H9 (cell line): ENCODE results near the gene ICAM4. TPM values are rescaled to one million over a fixed set of nuclear protein-coding genes. Genes with fewer than 3 reads are reported as not detected.

Source experiments
- DNase-seq: peaks from one replicate; pipeline ENCODE4 v3.0.0-alpha.2; 2017
- H2AFZ ChIP-seq: one replicate; pipeline ENCODE4 v1.6.1; 2013; ENCODE audit warnings: mild to moderate bottlenecking, low read length, control low read depth, moderate library complexity
- H2AK5ac ChIP-seq: 2 replicates; pipeline ENCODE4 v1.6.1; 2013; ENCODE audit warnings: low read length, control low read depth, mixed read lengths; ENCODE audit not compliant: insufficient read length
- H2BK120ac ChIP-seq: one replicate; pipeline ENCODE4 v1.6.1; 2013; ENCODE audit warnings: low read depth, mild to moderate bottlenecking, low read length, control low read depth, inconsistent platforms; ENCODE audit not compliant: poor library complexity, severe bottlenecking
- H2BK12ac ChIP-seq: 2 replicates; pipeline ENCODE4 v1.6.1; 2013; ENCODE audit warnings: low read length, control low read depth, mixed read lengths, low read depth; ENCODE audit not compliant: insufficient read length
- H2BK15ac ChIP-seq: 2 replicates; pipeline ENCODE4 v1.6.1; 2013; ENCODE audit warnings: low read depth, low read length, control low read depth
- H2BK20ac ChIP-seq: one replicate; pipeline ENCODE4 v1.6.1; 2013; ENCODE audit warnings: low read depth, mild to moderate bottlenecking, low read length, control low read depth, inconsistent platforms; ENCODE audit not compliant: poor library complexity, severe bottlenecking
- H2BK5ac ChIP-seq: 2 replicates; pipeline ENCODE4 v1.6.1; 2013; ENCODE audit warnings: low read length, control low read depth, mixed read lengths; ENCODE audit not compliant: insufficient read length
- H3K14ac ChIP-seq: 2 replicates; pipeline ENCODE4 v1.6.1; 2013; ENCODE audit warnings: low read length, control low read depth; ENCODE audit not compliant: insufficient read depth
- H3K18ac ChIP-seq: 2 replicates; pipeline ENCODE4 v1.6.1; 2013; ENCODE audit warnings: low read depth, mild to moderate bottlenecking, mixed read lengths, low read length, control low read depth; ENCODE audit not compliant: insufficient read length
- H3K23ac ChIP-seq: 2 replicates; pipeline ENCODE4 v1.6.1; 2013; ENCODE audit warnings: low read length, control low read depth, mixed read lengths, low read depth; ENCODE audit not compliant: insufficient read length
- H3K23me2 ChIP-seq: 2 replicates; pipeline ENCODE4 v1.6.1; 2013; ENCODE audit warnings: low read depth, mild to moderate bottlenecking, mixed read lengths, low read length, control low read depth; ENCODE audit not compliant: insufficient read length, poor library complexity, severe bottlenecking
- H3K27ac ChIP-seq: 2 replicates; pipeline ENCODE4 v1.5.1; 2013; ENCODE audit warnings: low read length, control low read depth, mixed read lengths, low read depth; ENCODE audit not compliant: insufficient read length
- H3K27me3 ChIP-seq: 2 replicates; pipeline ENCODE4 v1.6.1; 2013; ENCODE audit warnings: low read length, control low read depth, inconsistent platforms; ENCODE audit not compliant: insufficient read depth
- H3K4ac ChIP-seq: 2 replicates; pipeline ENCODE4 v1.6.1; 2013; ENCODE audit warnings: low read depth, mild to moderate bottlenecking, control low read depth, inconsistent platforms, low read length, moderate library complexity
- H3K4me1 ChIP-seq: 2 replicates; pipeline ENCODE4 v1.6.1; 2013; ENCODE audit warnings: low read length, control low read depth, inconsistent platforms; ENCODE audit not compliant: insufficient read depth
- H3K4me2 ChIP-seq: 2 replicates; pipeline ENCODE4 v1.6.1; 2013; ENCODE audit warnings: low read length, control low read depth, mixed read lengths; ENCODE audit not compliant: insufficient read length, insufficient read depth
- H3K56ac ChIP-seq: 2 replicates; pipeline ENCODE4 v1.6.1; 2013; ENCODE audit warnings: low read depth, mild to moderate bottlenecking, mixed read lengths, low read length, control low read depth; ENCODE audit not compliant: insufficient read length
- H3K79me1 ChIP-seq: 2 replicates; pipeline ENCODE4 v1.6.1; 2013; ENCODE audit warnings: low read depth, mild to moderate bottlenecking, moderate library complexity, low read length, control low read depth, inconsistent platforms; ENCODE audit not compliant: insufficient read depth, poor library complexity, severe bottlenecking
- H3K79me2 ChIP-seq: 2 replicates; pipeline ENCODE4 v1.6.1; 2013; ENCODE audit warnings: low read length, control low read depth, inconsistent platforms; ENCODE audit not compliant: insufficient read depth
- H3K9ac ChIP-seq: 2 replicates; pipeline ENCODE4 v1.6.1; 2013; ENCODE audit warnings: low read length, control low read depth, mixed read lengths; ENCODE audit not compliant: insufficient read length; ENCODE audit errors: extremely low read depth
- H3K9me3 ChIP-seq: one replicate; pipeline ENCODE4 v1.6.1; 2013; ENCODE audit warnings: low read depth, low read length, inconsistent platforms; ENCODE audit not compliant: control insufficient read depth
- H3T11ph ChIP-seq: one replicate; pipeline ENCODE4 v1.6.1; 2013; ENCODE audit warnings: mild to moderate bottlenecking, low read length, control low read depth, inconsistent platforms
- H4K20me1 ChIP-seq: one replicate; pipeline ENCODE4 v1.6.1; 2013; ENCODE audit not compliant: control insufficient read depth, insufficient read length, insufficient read depth
- H4K5ac ChIP-seq: 2 replicates; pipeline ENCODE4 v1.6.1; 2013; ENCODE audit warnings: low read depth, mild to moderate bottlenecking, mixed read lengths, low read length, control low read depth; ENCODE audit not compliant: insufficient read length
- H4K8ac ChIP-seq: replicated peaks from 2 replicates; pipeline ENCODE4 v1.6.1; 2013; ENCODE audit warnings: low read length, control low read depth, mixed read lengths, low read depth; ENCODE audit not compliant: insufficient read length
- H4K91ac ChIP-seq: 2 replicates; pipeline ENCODE4 v1.6.1; 2013; ENCODE audit warnings: low read depth, mild to moderate bottlenecking, moderate library complexity, mixed read lengths, low read length, control low read depth; ENCODE audit not compliant: insufficient read length
- H3K27ac Mint-ChIP-seq, 3 experiments: 2 replicates in 2 of 3; 3 replicates in 1 of 3; pipeline ENCODE4 v1.8.0; 2020 to 2021; ENCODE audit warnings: mixed read lengths in 3 of 3, mild to moderate bottlenecking in 1 of 3, moderate library complexity in 1 of 3
- H3K27me3 Mint-ChIP-seq: 2 replicates; pipeline ENCODE4 v1.8.0; 2021; ENCODE audit warnings: low read depth, mild to moderate bottlenecking, moderate library complexity, mixed read lengths
- H3K36me3 Mint-ChIP-seq, 3 experiments: 2 replicates in 2 of 3; 3 replicates in 1 of 3; pipeline ENCODE4 v1.8.0; 2020 to 2021; ENCODE audit warnings: low read depth in 3 of 3, mixed read lengths in 3 of 3; ENCODE audit not compliant: insufficient read depth in 1 of 3
- H3K4me1 Mint-ChIP-seq, 2 experiments: 2 replicates each; pipeline ENCODE4 v1.8.0; 2020; ENCODE audit warnings: mixed read lengths in 2 of 2
- H3K4me3 Mint-ChIP-seq, 2 experiments: 2 replicates in 1 of 2; 3 replicates in 1 of 2; pipeline ENCODE4 v1.8.0; 2020 to 2021; ENCODE audit warnings: mild to moderate bottlenecking in 2 of 2, mixed read lengths in 2 of 2, moderate library complexity in 1 of 2
- H3K9me3 Mint-ChIP-seq, 2 experiments: 2 replicates in 1 of 2; 3 replicates in 1 of 2; pipeline ENCODE4 v1.8.0; 2020; ENCODE audit warnings: mild to moderate bottlenecking in 2 of 2, mixed read lengths in 2 of 2, moderate library complexity in 1 of 2
- WGBS: extraction: QIAGEN DNeasy Blood & Tissue Kit; methylation state at CpG from one replicate; pipeline ENCODE4 v1.1.7; 2013; ENCODE audit warnings: missing lambda C conversion rate, low lambda C conversion rate, mixed read lengths; ENCODE audit not compliant: insufficient read length; ENCODE audit errors: extremely low coverage; 5-methylcytosine and 5-hydroxymethylcytosine counted together
- total RNA-seq: library from RNA; stranded (reverse); gene quantifications from 2 replicates; pipeline ENCODE4 v1.2.1, GENCODE V29; 2021
- TF ChIP-seq, protein P1 (sequence below): fragments of 200-600 bp; sonication (generic); conservative IDR thresholded peaks from 3 replicates; pipeline ENCODE4 v1.8.0; 2021; ENCODE audit warnings: antibody characterized with exemption, mild to moderate bottlenecking

ICAM4 gene
- total RNA-seq, 1 experiment from 2014 or later = 1.1 TPM

DNA sequence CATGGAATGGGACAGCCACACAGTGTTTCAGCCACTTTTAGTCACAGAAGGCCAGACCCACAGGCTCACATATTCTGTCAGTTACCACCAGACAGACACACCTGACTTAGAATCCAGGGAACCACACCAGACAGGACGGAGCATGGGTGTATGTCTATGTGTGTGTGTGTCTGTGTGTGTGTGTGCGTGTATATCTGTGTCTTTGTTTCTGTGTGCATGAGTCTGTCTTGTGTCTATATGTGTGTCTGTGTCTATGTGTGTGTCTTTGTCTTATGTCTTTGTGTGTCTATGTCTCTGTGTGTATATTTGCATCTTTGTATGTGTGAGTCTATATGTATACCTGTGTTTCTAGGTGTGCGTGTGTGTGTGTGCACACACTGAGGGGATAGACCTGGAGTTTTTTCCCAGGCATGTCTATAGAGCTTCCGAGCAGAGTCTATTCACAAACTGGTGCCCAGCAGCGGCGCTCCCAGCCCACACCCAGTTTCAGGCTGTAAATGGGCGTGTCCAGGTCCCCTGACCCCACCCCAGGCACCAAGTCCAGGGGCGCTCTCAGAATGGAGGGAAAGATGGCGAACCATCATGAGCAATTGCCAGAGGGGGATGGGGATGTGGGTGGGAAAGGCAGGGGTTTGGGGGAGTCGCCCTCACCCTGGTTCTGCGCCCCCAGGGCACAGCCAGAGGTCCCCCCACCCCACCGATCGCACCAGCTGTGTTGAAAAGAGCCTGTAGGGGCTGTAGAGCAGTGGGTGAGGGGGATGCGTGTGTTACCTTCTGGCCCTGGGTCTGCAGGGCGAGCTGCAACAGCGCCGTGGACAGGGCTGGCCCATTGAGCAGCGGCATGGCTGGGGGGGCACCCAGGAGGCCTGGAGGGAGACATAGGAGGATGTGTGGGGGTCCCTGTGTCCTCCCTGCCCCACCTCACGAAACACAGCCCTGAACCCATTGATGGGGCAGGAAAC is 35.4 kb downstream of the ICAM4 start:
- DNase-seq = no peak
- H3K18ac ChIP-seq = no peak overlapping the region
- Mint-ChIP-seq H3K27ac (peak overlapping the region in 1 of 3 experiments; percentile 0; a peak in 1 of 7 replicates), H3K4me3 (no peak overlapping the region), H3K27me3 (no peaks in the 10 kb centered on the region), H3K9me3 (no peaks in the 10 kb centered on the region; a peak in 1 of 5 replicates), H3K4me1 (no peaks in the 10 kb centered on the region), H3K36me3 (peaks cover 22 to 69% (median 54%) of the 10 kb centered on the region in 3 experiments)
- no peaks in the 10 kb centered on the region for H3K23me2 ChIP-seq
- H3K23ac ChIP-seq = no peak overlapping the region
- H4K91ac ChIP-seq = no peak overlapping the region
- no peak overlapping the region for H3K14ac ChIP-seq
- H3K79me2 ChIP-seq = no peaks in the 10 kb centered on the region
- H2AFZ ChIP-seq = no peak overlapping the region
- no peak overlapping the region for H2BK5ac ChIP-seq
- no peaks in the 10 kb centered on the region for H3K9me3 ChIP-seq
- H3K4ac ChIP-seq = no peak overlapping the region
- H3K27ac ChIP-seq = no peak overlapping the region
- TF ChIP-seq, protein P1, sequence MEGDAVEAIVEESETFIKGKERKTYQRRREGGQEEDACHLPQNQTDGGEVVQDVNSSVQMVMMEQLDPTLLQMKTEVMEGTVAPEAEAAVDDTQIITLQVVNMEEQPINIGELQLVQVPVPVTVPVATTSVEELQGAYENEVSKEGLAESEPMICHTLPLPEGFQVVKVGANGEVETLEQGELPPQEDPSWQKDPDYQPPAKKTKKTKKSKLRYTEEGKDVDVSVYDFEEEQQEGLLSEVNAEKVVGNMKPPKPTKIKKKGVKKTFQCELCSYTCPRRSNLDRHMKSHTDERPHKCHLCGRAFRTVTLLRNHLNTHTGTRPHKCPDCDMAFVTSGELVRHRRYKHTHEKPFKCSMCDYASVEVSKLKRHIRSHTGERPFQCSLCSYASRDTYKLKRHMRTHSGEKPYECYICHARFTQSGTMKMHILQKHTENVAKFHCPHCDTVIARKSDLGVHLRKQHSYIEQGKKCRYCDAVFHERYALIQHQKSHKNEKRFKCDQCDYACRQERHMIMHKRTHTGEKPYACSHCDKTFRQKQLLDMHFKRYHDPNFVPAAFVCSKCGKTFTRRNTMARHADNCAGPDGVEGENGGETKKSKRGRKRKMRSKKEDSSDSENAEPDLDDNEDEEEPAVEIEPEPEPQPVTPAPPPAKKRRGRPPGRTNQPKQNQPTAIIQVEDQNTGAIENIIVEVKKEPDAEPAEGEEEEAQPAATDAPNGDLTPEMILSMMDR = no peak
- H2BK15ac ChIP-seq = no peak overlapping the region
- no peak overlapping the region for H3K9ac ChIP-seq
- WGBS = no CpG with 5 or more reads among the region's 19 CpGs
- no peak overlapping the region for H4K5ac ChIP-seq
- no peaks in the 10 kb centered on the region for H3K27me3 ChIP-seq
- H4K20me1 ChIP-seq = no peaks in the 10 kb centered on the region
- H2AK5ac ChIP-seq = no peak overlapping the region
- no peaks in the 10 kb centered on the region for H3K79me1 ChIP-seq
- H3T11ph ChIP-seq = no peak overlapping the region
- H2BK12ac ChIP-seq = no peak overlapping the region
- no peak overlapping the region for H2BK120ac ChIP-seq
- H3K56ac ChIP-seq = no peak overlapping the region
- no peak overlapping the region for H4K8ac ChIP-seq
- no peak overlapping the region for H2BK20ac ChIP-seq
- no peaks in the 10 kb centered on the region for H3K4me1 ChIP-seq
- H3K4me2 ChIP-seq = no peak overlapping the region
